DND-41 (cell line): ENCODE data around the gene SMTNL2.

Experiments
- ATAC-seq: fragments of 200-7000 bp; cut with Tn5 transposase; 3 replicates; pipeline ENCODE4 v1.9.1; 2021; ENCODE audit warnings: low read depth; ENCODE audit not compliant: insufficient read depth
- DNase-seq: peaks from one replicate; pipeline ENCODE4 v3.0.0-alpha.2; 2020
- H2AFZ ChIP-seq: 2 replicates; pipeline ENCODE4 v1.6.0; 2012; ENCODE audit warnings: low read depth, low read length
- H3K27ac ChIP-seq: 2 replicates; pipeline ENCODE4 v1.5.1; 2012; ENCODE audit warnings: low read length, inconsistent platforms
- H3K27me3 ChIP-seq: fragments of 200-600 bp; sonication (generic); 2 replicates; pipeline ENCODE4 v1.6.0; 2012; ENCODE audit warnings: low read length, mild to moderate bottlenecking, inconsistent platforms; ENCODE audit not compliant: insufficient read depth, poor library complexity
- H3K36me3 ChIP-seq: 2 replicates; pipeline ENCODE4 v1.5.1; 2012; ENCODE audit warnings: low read length, inconsistent platforms; ENCODE audit not compliant: insufficient read depth
- H3K4me1 ChIP-seq: 2 replicates; pipeline ENCODE4 v1.5.1; 2012; ENCODE audit warnings: mild to moderate bottlenecking, low read length; ENCODE audit not compliant: insufficient read depth
- H3K4me2 ChIP-seq: 2 replicates; pipeline ENCODE4 v1.6.0; 2012; ENCODE audit warnings: mild to moderate bottlenecking, moderate library complexity, low read length, inconsistent platforms; ENCODE audit not compliant: insufficient read depth
- H3K4me3 ChIP-seq, 2 experiments: fragments of 200-600 bp in 1 of 2; shearing (Covaris generic) in 1 of 2; 2 replicates each; pipeline ENCODE4 v1.5.1; 2012 to 2016; ENCODE audit warnings: inconsistent platforms in 2 of 2, low read length in 2 of 2, mild to moderate bottlenecking in 2 of 2, low read depth in 1 of 2, moderate library complexity in 1 of 2
- H3K79me2 ChIP-seq: 2 replicates; pipeline ENCODE4 v1.6.0; 2012; ENCODE audit warnings: low read length, inconsistent platforms; ENCODE audit not compliant: insufficient read depth
- H3K9ac ChIP-seq: 2 replicates; pipeline ENCODE4 v1.6.0; 2012; ENCODE audit warnings: low read depth, mild to moderate bottlenecking, inconsistent platforms, low read length, moderate library complexity
- H3K9me3 ChIP-seq: 2 replicates; pipeline ENCODE4 v1.5.1; 2012; ENCODE audit warnings: low read length, moderate library complexity, mild to moderate bottlenecking, inconsistent platforms; ENCODE audit not compliant: insufficient read depth, severe bottlenecking
- H4K20me1 ChIP-seq: 2 replicates; pipeline ENCODE4 v1.6.0; 2012; ENCODE audit warnings: low read length; ENCODE audit not compliant: insufficient read depth
- CTCF ChIP-seq: IDR thresholded peaks from 2 replicates; pipeline ENCODE4 v1.5.1; 2012; ENCODE audit warnings: borderline replicate concordance, low read length, moderate library complexity, mild to moderate bottlenecking; ENCODE audit not compliant: poor library complexity, severe bottlenecking; ENCODE audit errors: extremely low read depth
- EZH2 ChIP-seq: IDR thresholded peaks from 3 replicates; pipeline ENCODE4 v1.6.1; 2012; ENCODE audit warnings: borderline replicate concordance, low read depth, mild to moderate bottlenecking, moderate library complexity, low read length, inconsistent platforms; ENCODE audit not compliant: severe bottlenecking

The SMTNL2 gene

GRCh38 chr17:4538236-4539002 lies 45.9 kb upstream of the SMTNL2 start:
- H3K27ac ChIP-seq, result no peak overlapping the region
- no peak overlapping the region for H3K4me2 ChIP-seq
- TF ChIP-seq CTCF, result no peak
- no peak for TF ChIP-seq EZH2
- peaks cover 34% of the 10 kb centered on the region for H4K20me1 ChIP-seq
- no peaks in the 10 kb centered on the region for H3K79me2 ChIP-seq
- H3K27me3 ChIP-seq, result no peaks in the 10 kb centered on the region
- H3K4me1 ChIP-seq, result no peaks in the 10 kb centered on the region
- H2AFZ ChIP-seq, result no peak overlapping the region
- peaks cover 58% of the 10 kb centered on the region for H3K36me3 ChIP-seq
- no peak for ATAC-seq
- H3K9ac ChIP-seq, result no peak overlapping the region
- H3K4me3 ChIP-seq, result no peak overlapping the region
- no peaks in the 10 kb centered on the region for H3K9me3 ChIP-seq
- no peak for DNase-seq

GRCh38 chr17:4539025-4539424 lies 45.3 kb upstream of the SMTNL2 start:
- no peak for TF ChIP-seq CTCF
- TF ChIP-seq EZH2, result no peak
- no peaks in the 10 kb centered on the region for H3K4me1 ChIP-seq
- no peak overlapping the region for H3K4me2 ChIP-seq
- no peak overlapping the region for H3K27ac ChIP-seq
- peaks cover 38% of the 10 kb centered on the region for H4K20me1 ChIP-seq
- H3K4me3 ChIP-seq, result no peak overlapping the region
- ATAC-seq, result no peak
- no peaks in the 10 kb centered on the region for H3K79me2 ChIP-seq
- H2AFZ ChIP-seq, result no peak overlapping the region
- H3K36me3 ChIP-seq, result peaks cover 64% of the 10 kb centered on the region
- DNase-seq, result no peak
- H3K27me3 ChIP-seq, result no peaks in the 10 kb centered on the region
- H3K9me3 ChIP-seq, result no peaks in the 10 kb centered on the region
- no peak overlapping the region for H3K9ac ChIP-seq

- H3K79me2 ChIP-seq, result no peaks in the 10 kb centered on the region
- no peaks in the 10 kb centered on the region for H3K9me3 ChIP-seq
- peaks cover 39% of the 10 kb centered on the region for H4K20me1 ChIP-seq
- ATAC-seq (no peak), DNase-seq (no peak)
- no peak overlapping the region for H2AFZ ChIP-seq
- no peak overlapping the region for H3K4me2 ChIP-seq
- H3K36me3 ChIP-seq, result peaks cover 68% of the 10 kb centered on the region
- H3K27me3 ChIP-seq, result no peaks in the 10 kb centered on the region
- H3K27ac ChIP-seq, result no peak overlapping the region
- TF ChIP-seq EZH2 (no peak), CTCF (no peak)
- H3K4me1 ChIP-seq, result no peaks in the 10 kb centered on the region
- H3K4me3 ChIP-seq, result no peak overlapping the region
- no peak overlapping the region for H3K9ac ChIP-seq
Measured at GRCh38 chr17:4539576-4540223, 44.6 kb upstream of the SMTNL2 start.
